RWPE2 (cell line): Measurements from ENCODE around the gene ELAC1.

Experiments used
- ATAC-seq: fragments of 200-7000 bp; cut with Tn5 transposase; 3 replicates; pipeline ENCODE4 v1.9.1; 2021; ENCODE audit warnings: low read depth
- DNase-seq: peaks from one replicate; pipeline ENCODE4 v3.0.0-alpha.2; 2020; ENCODE audit warnings: low spot score
- H3K27ac ChIP-seq: fragments of 450-650 bp; 2 replicates; pipeline ENCODE4 v1.5.1; 2017; ENCODE audit warnings: mild to moderate bottlenecking; ENCODE audit not compliant: poor library complexity, severe bottlenecking
- H3K27me3 ChIP-seq: fragments of 250-450 bp; sonication (Bioruptor Pico); 2 replicates; pipeline ENCODE4 v1.5.1; 2021; ENCODE audit warnings: mild to moderate bottlenecking, moderate library complexity; ENCODE audit not compliant: insufficient read depth, poor library complexity, severe bottlenecking
- H3K36me3 ChIP-seq: fragments of 250-450 bp; sonication (Bioruptor Pico); 2 replicates; pipeline ENCODE4 v1.5.1; 2020; ENCODE audit warnings: low read depth, mild to moderate bottlenecking, moderate library complexity
- H3K4me1 ChIP-seq: fragments of 250-450 bp; sonication (Bioruptor Pico); 2 replicates; pipeline ENCODE4 v1.5.1; 2021; ENCODE audit warnings: mild to moderate bottlenecking, moderate library complexity; ENCODE audit not compliant: insufficient read depth, poor library complexity, severe bottlenecking
- H3K4me3 ChIP-seq: fragments of 250-450 bp; sonication (Bioruptor Pico); 2 replicates; pipeline ENCODE4 v1.5.1; 2021; ENCODE audit warnings: mild to moderate bottlenecking, moderate library complexity; ENCODE audit not compliant: severe bottlenecking
- H3K9me3 ChIP-seq: fragments of 250-450 bp; sonication (Bioruptor Pico); 2 replicates; pipeline ENCODE4 v1.5.1; 2021; ENCODE audit warnings: mild to moderate bottlenecking, moderate library complexity; ENCODE audit not compliant: severe bottlenecking
- CTCF ChIP-seq: fragments of 450-650 bp; IDR thresholded peaks from one replicate; pipeline ENCODE4 v1.5.1; 2017; ENCODE audit warnings: mild to moderate bottlenecking, moderate library complexity; ENCODE audit not compliant: poor library complexity, severe bottlenecking

ELAC1 gene

GRCh38 chr18:50953822-50954221, 14.0 kb upstream of the ELAC1 start:
- Histone ChIP-seq H3K4me1 (no peaks in the 10 kb centered on the region), H3K27me3 (no peaks in the 10 kb centered on the region), H3K4me3 (no peak overlapping the region), H3K36me3 (no peaks in the 10 kb centered on the region), H3K9me3 (no peaks in the 10 kb centered on the region), H3K27ac (no peak overlapping the region)
- DNase-seq (no peak), ATAC-seq (no peak)
- no peak for TF ChIP-seq CTCF

GRCh38 chr18:50955253-50955652, 12.6 kb upstream of the ELAC1 start:
- H3K4me3 ChIP-seq = no peak overlapping the region
- H3K4me1 ChIP-seq = no peaks in the 10 kb centered on the region
- no peaks in the 10 kb centered on the region for H3K36me3 ChIP-seq
- DNase-seq (no peak), ATAC-seq (no peak)
- no peak overlapping the region for H3K27ac ChIP-seq
- no peak for TF ChIP-seq CTCF
- H3K27me3 ChIP-seq = no peaks in the 10 kb centered on the region
- H3K9me3 ChIP-seq = no peaks in the 10 kb centered on the region

- no peaks in the 10 kb centered on the region for H3K4me1 ChIP-seq
- no peak for ATAC-seq
- no peaks in the 10 kb centered on the region for H3K9me3 ChIP-seq
- no peak overlapping the region for H3K27ac ChIP-seq
- no peaks in the 10 kb centered on the region for H3K27me3 ChIP-seq
- DNase-seq = no peak
- TF ChIP-seq CTCF = no peak
- no peak overlapping the region for H3K4me3 ChIP-seq
- no peaks in the 10 kb centered on the region for H3K36me3 ChIP-seq
These were observed 11.7 kb upstream of the ELAC1 start for GRCh38 chr18:50956116-50956515.

- no peaks in the 10 kb centered on the region for H3K4me1 ChIP-seq
- DNase-seq (no peak), ATAC-seq (no peak)
- TF ChIP-seq CTCF = no peak
- no peak overlapping the region for H3K4me3 ChIP-seq
- H3K27ac ChIP-seq = no peak overlapping the region
- no peaks in the 10 kb centered on the region for H3K27me3 ChIP-seq
- no peaks in the 10 kb centered on the region for H3K9me3 ChIP-seq
- H3K36me3 ChIP-seq = no peaks in the 10 kb centered on the region
These were observed 5.9 kb upstream of the ELAC1 start for GRCh38 chr18:50961974-50962373.

GRCh38 chr18:50969448-50969847, 1.6 kb downstream of the ELAC1 start:
- Histone ChIP-seq H3K4me3 (no peak overlapping the region), H3K27me3 (no peaks in the 10 kb centered on the region), H3K9me3 (no peaks in the 10 kb centered on the region), H3K4me1 (peaks cover 4% of the 10 kb centered on the region), H3K36me3 (no peaks in the 10 kb centered on the region), H3K27ac (no peak overlapping the region)
- DNase-seq = no peak
- ATAC-seq = no peak
- no peak for TF ChIP-seq CTCF
